GM12865 (cell line): Measurements from ENCODE around the gene HECW1.
A peak's percentile ranks its signal among the peaks of the same experiment; 100 is the strongest.

Experiments used
- DNase-seq: peaks from one replicate; pipeline ENCODE4 v3.0.0; 2010; ENCODE audit warnings: low read depth
- H3K4me3 ChIP-seq: 2 replicates; pipeline ENCODE4 v1.5.1; 2011; ENCODE audit warnings: mild to moderate bottlenecking, low read depth, low read length, control low read depth
- CTCF ChIP-seq: IDR thresholded peaks from 2 replicates; pipeline ENCODE4 v1.5.1; 2011; ENCODE audit warnings: low read length, control low read depth, low read depth, inconsistent platforms; ENCODE audit not compliant: insufficient read depth; ENCODE audit errors: missing control alignments

HECW1 gene

GRCh38 chr7:43247757-43248156 lies 135.3 kb downstream of the HECW1 start:
- H3K4me3 ChIP-seq = no peak overlapping the region
- no peak for DNase-seq
- no peak for TF ChIP-seq CTCF

- DNase-seq = no peak
- H3K4me3 ChIP-seq = no peak overlapping the region
- no peak for TF ChIP-seq CTCF
Observed at GRCh38 chr7:43248553-43248952, 136.1 kb downstream of the HECW1 start.

GRCh38 chr7:43248961-43249822 lies 136.7 kb downstream of the HECW1 start:
- no peak for TF ChIP-seq CTCF
- H3K4me3 ChIP-seq = no peak overlapping the region
- DNase-seq = no peak

- no peak for DNase-seq
- no peak overlapping the region for H3K4me3 ChIP-seq
- no peak for TF ChIP-seq CTCF
Observed at GRCh38 chr7:43249823-43250145, 137.3 kb downstream of the HECW1 start.

GRCh38 chr7:43260980-43261878 lies 148.8 kb downstream of the HECW1 start:
- peak; percentile 86 for DNase-seq
- TF ChIP-seq CTCF = peak; percentile 87
- no peak overlapping the region for H3K4me3 ChIP-seq

GRCh38 chr7:43265139-43265538 lies 152.7 kb downstream of the HECW1 start:
- no peak for TF ChIP-seq CTCF
- no peak for DNase-seq
- no peak overlapping the region for H3K4me3 ChIP-seq
